Sigmoid colon (tissue), 3 donors: ENCODE data around the gene HADHA.
"Not testable (repeated sequence)": the region's sequence is repeated elsewhere in the genome, so short reads cannot be mapped to it uniquely, and the experiment has no call there.

ENCODE experiments used
- CTCF ChIP-seq, 4 experiments: fragments of 450-650 bp in 3 of 4; fragments of 200-600 bp in 1 of 4; IDR thresholded peaks; one replicate each; pipeline ENCODE4 v1.5.1; 2016 to 2019; ENCODE audit warnings: antibody characterized with exemption in 4 of 4, mild to moderate bottlenecking in 3 of 4, moderate library complexity in 2 of 4
- POLR2A ChIP-seq, 2 donors: fragments of 450-650 bp; IDR thresholded peaks; one replicate each; pipeline ENCODE4 v1.6.1; 2016; ENCODE audit warnings: antibody characterized with exemption in 2 of 2, mild to moderate bottlenecking in 2 of 2, moderate library complexity in 2 of 2

- not testable (repeated sequence) for TF ChIP-seq POLR2A, CTCF (IDR thresholded peaks at IDR 0.05)
Observed at GRCh38 chr2:26166541-26166940, 77.9 kb downstream of the HADHA start.
